Measurements from ENCODE around the gene OPN3. TPM values are rescaled to one million over a fixed set of nuclear protein-coding genes. Genes with fewer than 3 reads are reported as not detected.

Gene OPN3
- total RNA-seq, 1 donor from 2014 or later, result 29.8 TPM

DNA sequence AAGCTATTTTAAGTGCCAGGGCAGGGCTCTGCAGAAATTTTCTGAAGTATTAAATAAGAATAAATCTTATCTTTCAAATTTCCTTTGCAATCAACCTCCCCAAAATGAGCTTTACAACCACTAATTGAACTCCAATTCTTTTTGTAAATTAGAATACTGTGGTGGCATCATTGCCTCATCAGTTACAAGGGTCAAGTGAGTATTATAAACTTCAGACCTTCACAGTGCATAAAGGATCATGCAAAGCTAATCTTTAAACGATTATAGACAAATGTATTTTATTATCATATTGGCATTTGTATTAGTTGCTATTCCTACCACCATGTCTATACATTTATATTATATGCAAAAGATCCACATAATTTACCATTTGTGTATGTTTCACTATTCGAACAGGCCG lies 7.2 kb downstream of the OPN3 start:
- H3K4me3 ChIP-seq (ENCODE audit: low read depth, low read length), result no peak overlapping the region
- TF ChIP-seq, protein P1, sequence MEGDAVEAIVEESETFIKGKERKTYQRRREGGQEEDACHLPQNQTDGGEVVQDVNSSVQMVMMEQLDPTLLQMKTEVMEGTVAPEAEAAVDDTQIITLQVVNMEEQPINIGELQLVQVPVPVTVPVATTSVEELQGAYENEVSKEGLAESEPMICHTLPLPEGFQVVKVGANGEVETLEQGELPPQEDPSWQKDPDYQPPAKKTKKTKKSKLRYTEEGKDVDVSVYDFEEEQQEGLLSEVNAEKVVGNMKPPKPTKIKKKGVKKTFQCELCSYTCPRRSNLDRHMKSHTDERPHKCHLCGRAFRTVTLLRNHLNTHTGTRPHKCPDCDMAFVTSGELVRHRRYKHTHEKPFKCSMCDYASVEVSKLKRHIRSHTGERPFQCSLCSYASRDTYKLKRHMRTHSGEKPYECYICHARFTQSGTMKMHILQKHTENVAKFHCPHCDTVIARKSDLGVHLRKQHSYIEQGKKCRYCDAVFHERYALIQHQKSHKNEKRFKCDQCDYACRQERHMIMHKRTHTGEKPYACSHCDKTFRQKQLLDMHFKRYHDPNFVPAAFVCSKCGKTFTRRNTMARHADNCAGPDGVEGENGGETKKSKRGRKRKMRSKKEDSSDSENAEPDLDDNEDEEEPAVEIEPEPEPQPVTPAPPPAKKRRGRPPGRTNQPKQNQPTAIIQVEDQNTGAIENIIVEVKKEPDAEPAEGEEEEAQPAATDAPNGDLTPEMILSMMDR (IDR thresholded peaks at IDR 0.05; ENCODE audit: insufficient read depth, low read length, poor library complexity, severe bottlenecking), result no peak
- DNase-seq (ENCODE audit: low read depth), result no peak
- H3K36me3 ChIP-seq (ENCODE audit: control insufficient read depth, insufficient read depth, low read length), result no peaks in the 10 kb centered on the region
- no peaks in the 10 kb centered on the region for H3K27me3 ChIP-seq (ENCODE audit: control insufficient read depth, insufficient read depth, low read length)

DNA sequence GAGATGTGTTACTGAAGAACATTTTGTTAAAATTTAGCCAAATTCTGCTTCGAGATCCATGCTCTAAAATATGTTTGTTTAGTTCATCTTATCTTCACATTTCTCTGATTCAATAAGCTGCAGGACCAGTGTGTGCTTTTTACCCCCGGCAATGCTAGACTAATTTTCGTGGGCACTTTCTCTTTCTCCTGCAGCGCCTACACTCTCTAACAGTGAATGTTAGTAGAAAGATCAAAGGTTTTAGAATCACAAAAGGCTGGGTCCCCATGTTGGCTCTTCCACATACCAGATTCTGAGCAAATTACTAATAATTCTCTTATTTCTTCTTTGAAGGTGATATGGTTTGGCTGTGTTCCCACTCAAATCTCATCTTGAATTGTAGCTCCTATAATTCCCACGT lies 8.5 kb downstream of the OPN3 start:
- Histone ChIP-seq H3K4me3 (ENCODE audit: low read depth, low read length) (no peak overlapping the region), H3K27me3 (ENCODE audit: control insufficient read depth, insufficient read depth, low read length) (no peaks in the 10 kb centered on the region), H3K36me3 (ENCODE audit: control insufficient read depth, insufficient read depth, low read length) (no peaks in the 10 kb centered on the region)
- no peak for DNase-seq (ENCODE audit: low read depth)
- TF ChIP-seq, protein P1 (IDR thresholded peaks at IDR 0.05; ENCODE audit: insufficient read depth, low read length, poor library complexity, severe bottlenecking), result no peak

DNA sequence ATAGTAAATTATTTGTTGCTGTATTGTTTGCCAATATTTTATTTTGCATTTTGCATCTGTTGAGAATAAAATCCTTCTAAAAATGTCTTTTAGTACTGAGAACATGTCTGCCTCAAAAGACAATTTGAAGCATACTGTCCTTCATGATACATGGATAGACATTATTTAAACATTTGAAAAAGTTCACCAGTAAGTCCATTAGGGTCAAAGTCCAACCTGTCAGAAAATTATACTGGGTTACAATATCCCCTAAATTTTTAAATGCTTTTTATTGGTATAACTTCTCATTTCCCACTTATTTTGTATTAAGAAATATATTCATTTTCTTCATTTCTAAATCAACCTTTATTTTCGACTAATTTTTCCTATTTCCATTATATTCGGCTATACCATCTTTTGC lies 9.3 kb downstream of the OPN3 start:
- TF ChIP-seq, protein P1 (IDR thresholded peaks at IDR 0.05; ENCODE audit: insufficient read depth, low read length, poor library complexity, severe bottlenecking), result no peak
- Histone ChIP-seq H3K27me3 (ENCODE audit: control insufficient read depth, insufficient read depth, low read length) (no peaks in the 10 kb centered on the region), H3K4me3 (ENCODE audit: low read depth, low read length) (no peak overlapping the region), H3K36me3 (ENCODE audit: control insufficient read depth, insufficient read depth, low read length) (no peaks in the 10 kb centered on the region)
- no peak for DNase-seq (ENCODE audit: low read depth)

DNA sequence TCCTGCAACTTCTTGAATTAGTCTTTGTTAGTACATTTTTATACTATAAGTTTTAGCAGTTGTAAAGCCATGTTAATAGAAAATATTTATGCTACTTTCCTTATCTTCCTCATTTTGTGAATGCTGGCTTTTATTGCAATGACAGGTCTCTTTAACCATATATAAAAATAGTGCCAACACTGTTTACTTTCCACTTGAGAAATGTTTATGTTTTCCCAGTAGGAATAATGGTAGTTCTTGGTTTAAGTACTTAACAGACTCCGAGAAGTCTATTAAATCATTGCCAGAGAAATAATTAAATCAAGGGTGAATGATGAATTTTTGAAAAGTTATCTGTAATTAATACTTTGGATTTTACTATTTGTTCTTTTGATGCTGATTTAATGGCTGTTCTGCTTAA lies 9.7 kb downstream of the OPN3 start:
- H3K27me3 ChIP-seq (ENCODE audit: control insufficient read depth, insufficient read depth, low read length), result no peaks in the 10 kb centered on the region
- TF ChIP-seq, protein P1 (IDR thresholded peaks at IDR 0.05; ENCODE audit: insufficient read depth, low read length, poor library complexity, severe bottlenecking), result no peak
- H3K4me3 ChIP-seq (ENCODE audit: low read depth, low read length), result no peak overlapping the region

DNA sequence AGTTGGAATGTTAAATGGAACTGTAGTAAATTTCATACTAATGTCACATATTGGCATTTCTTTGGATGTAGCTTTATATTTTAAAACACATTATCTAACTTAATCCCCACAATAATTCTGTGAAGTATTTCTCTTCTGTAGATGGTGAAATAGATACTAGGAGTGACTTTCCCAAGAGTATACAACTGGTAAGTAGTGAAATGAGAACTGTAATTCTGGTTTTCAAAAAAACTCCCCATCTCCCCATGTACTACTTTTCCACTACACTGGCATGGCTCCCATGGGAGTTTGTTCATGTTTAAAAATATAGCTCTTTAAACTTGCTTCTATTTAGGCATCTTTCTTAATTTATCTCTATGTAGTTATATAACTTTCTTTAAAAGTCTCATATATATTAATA lies 10.2 kb downstream of the OPN3 start:
- no peak for DNase-seq (ENCODE audit: low read depth)
- Histone ChIP-seq H3K4me3 (ENCODE audit: low read depth, low read length) (no peak overlapping the region), H3K36me3 (ENCODE audit: control insufficient read depth, insufficient read depth, low read length) (no peaks in the 10 kb centered on the region), H3K27me3 (ENCODE audit: control insufficient read depth, insufficient read depth, low read length) (no peaks in the 10 kb centered on the region)
- TF ChIP-seq, protein P1 (IDR thresholded peaks at IDR 0.05; ENCODE audit: insufficient read depth, low read length, poor library complexity, severe bottlenecking), result no peak

More for the DNA sequence above, 9.7 kb downstream of the OPN3 start:
- DNase-seq (ENCODE audit: low read depth), result no peak
- H3K36me3 ChIP-seq (ENCODE audit: control insufficient read depth, insufficient read depth, low read length), result no peaks in the 10 kb centered on the region

DNA sequence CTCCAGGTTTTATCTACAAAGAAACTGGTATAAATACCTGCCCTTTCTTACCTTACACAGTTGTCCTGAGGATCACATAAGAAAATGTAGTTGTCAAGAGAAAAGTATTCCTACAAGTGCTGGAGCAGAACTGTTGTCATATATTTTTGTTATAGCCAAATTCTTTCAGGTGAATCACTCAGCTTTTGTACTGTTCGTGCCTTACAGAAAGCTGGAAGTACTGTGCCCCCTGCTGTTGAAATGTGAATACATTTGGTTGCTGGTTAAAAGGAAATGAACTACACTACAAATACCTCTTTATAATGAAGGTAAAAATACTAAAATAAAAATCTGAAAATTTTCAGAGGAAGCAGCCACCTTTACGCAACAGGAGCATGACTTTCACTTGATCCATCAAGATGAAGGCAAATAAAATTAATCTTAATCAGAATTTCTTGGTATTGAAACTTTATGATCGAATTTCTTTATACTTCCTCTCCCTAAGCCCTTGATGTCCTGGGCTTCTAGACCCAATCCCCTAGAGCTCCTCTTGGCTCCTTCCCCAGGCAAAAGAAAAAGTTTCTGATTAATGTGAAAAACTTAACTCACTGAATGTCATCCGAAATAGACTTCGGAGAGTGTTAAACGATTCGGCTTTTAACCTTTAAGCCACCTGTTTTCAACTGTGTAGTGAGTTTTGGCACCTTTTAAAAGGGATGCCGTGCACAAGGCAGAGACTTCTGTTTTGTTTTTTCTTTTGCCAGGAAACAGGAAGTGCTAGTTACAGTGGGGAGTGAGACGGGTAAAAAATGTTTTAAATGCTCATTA lies 12.5 kb downstream of the OPN3 start:
- TF ChIP-seq, protein P1 (IDR thresholded peaks at IDR 0.05; ENCODE audit: insufficient read depth, low read length, poor library complexity, severe bottlenecking), result peak; percentile 66
- Histone ChIP-seq H3K4me3 (ENCODE audit: low read depth, low read length) (no peak overlapping the region), H3K27me3 (ENCODE audit: control insufficient read depth, insufficient read depth, low read length) (no peaks in the 10 kb centered on the region), H3K36me3 (ENCODE audit: control insufficient read depth, insufficient read depth, low read length) (no peaks in the 10 kb centered on the region)
- peak; percentile 67 for DNase-seq (ENCODE audit: low read depth)
